ENCODE measurements around the gene RNF213.
"Not testable (repeated sequence)": the region's sequence is repeated elsewhere in the genome, so short reads cannot be mapped to it uniquely, and the experiment has no call there.

The RNF213 gene

GRCh38 chr17:80224683-80225082 is 36.0 kb upstream of the RNF213 start:
- no peak for DNase-seq (ENCODE audit: low spot score)

- DNase-seq (ENCODE audit: low spot score): no peak
Measured at GRCh38 chr17:80225230-80225629, 35.4 kb upstream of the RNF213 start.

- no peak for DNase-seq (ENCODE audit: low spot score)
Measured at GRCh38 chr17:80227156-80227555, 33.5 kb upstream of the RNF213 start.

GRCh38 chr17:80227666-80228065 is 33.0 kb upstream of the RNF213 start:
- no peak for DNase-seq (ENCODE audit: low spot score)

- DNase-seq (ENCODE audit: low spot score): no peak
Measured at GRCh38 chr17:80228477-80228876, 32.2 kb upstream of the RNF213 start.

GRCh38 chr17:80229011-80229410 is 31.6 kb upstream of the RNF213 start:
- no peak for DNase-seq (ENCODE audit: low spot score)

GRCh38 chr17:80232438-80232837 is 28.2 kb upstream of the RNF213 start:
- no peak for DNase-seq (ENCODE audit: low spot score)

- no peak for DNase-seq (ENCODE audit: low spot score)
Measured at GRCh38 chr17:80233202-80233601, 27.4 kb upstream of the RNF213 start.

GRCh38 chr17:80236911-80237310 is 23.7 kb upstream of the RNF213 start:
- DNase-seq (ENCODE audit: low spot score): no peak

GRCh38 chr17:80237386-80237785 is 23.3 kb upstream of the RNF213 start:
- no peak for DNase-seq (ENCODE audit: low spot score)

- no peak for DNase-seq (ENCODE audit: low spot score)
Measured at GRCh38 chr17:80242505-80242904, 18.1 kb upstream of the RNF213 start.

GRCh38 chr17:80243526-80244433 is 16.9 kb upstream of the RNF213 start:
- DNase-seq (ENCODE audit: low spot score): no peak

- not testable (repeated sequence) for DNase-seq (ENCODE audit: low spot score)
Measured at GRCh38 chr17:80244448-80244847, 16.2 kb upstream of the RNF213 start.

GRCh38 chr17:80244871-80245509 is 15.7 kb upstream of the RNF213 start:
- no peak for DNase-seq (ENCODE audit: low spot score)

- no peak for DNase-seq (ENCODE audit: low spot score)
Measured at GRCh38 chr17:80245566-80246265, 14.9 kb upstream of the RNF213 start.

- DNase-seq (ENCODE audit: low spot score): no peak
Measured at GRCh38 chr17:80246266-80246681, 14.4 kb upstream of the RNF213 start.

- no peak for DNase-seq (ENCODE audit: low spot score)
Measured at GRCh38 chr17:80246726-80247125, 13.9 kb upstream of the RNF213 start.

GRCh38 chr17:80247561-80247960 is 13.1 kb upstream of the RNF213 start:
- no peak for DNase-seq (ENCODE audit: low spot score)

GRCh38 chr17:80248001-80248893 is 12.4 kb upstream of the RNF213 start:
- no peak for DNase-seq (ENCODE audit: low spot score)

- DNase-seq (ENCODE audit: low spot score): no peak
Measured at GRCh38 chr17:80248894-80249710, 11.6 kb upstream of the RNF213 start.

GRCh38 chr17:80251966-80252365 is 8.7 kb upstream of the RNF213 start:
- no peak for DNase-seq (ENCODE audit: low spot score)
